PFSK-1 (cell line): ENCODE data around the gene MAZ.

Source experiments
- POLR2AphosphoS5 ChIP-seq: IDR thresholded peaks from 2 replicates; pipeline ENCODE4 v1.6.1; 2012; ENCODE audit warnings: low read depth, mild to moderate bottlenecking, control low read depth, low read length, moderate library complexity
- REST ChIP-seq, 2 experiments: IDR thresholded peaks; 2 replicates each; pipeline versions ENCODE4 v1.6.1 to v1.8.0; 2011 to 2012; ENCODE audit warnings: low read depth in 2 of 2, low read length in 2 of 2, control low read depth in 1 of 2, inconsistent platforms in 1 of 2, mild to moderate bottlenecking in 1 of 2, moderate library complexity in 1 of 2; ENCODE audit not compliant: insufficient read depth in 1 of 2

DNA sequence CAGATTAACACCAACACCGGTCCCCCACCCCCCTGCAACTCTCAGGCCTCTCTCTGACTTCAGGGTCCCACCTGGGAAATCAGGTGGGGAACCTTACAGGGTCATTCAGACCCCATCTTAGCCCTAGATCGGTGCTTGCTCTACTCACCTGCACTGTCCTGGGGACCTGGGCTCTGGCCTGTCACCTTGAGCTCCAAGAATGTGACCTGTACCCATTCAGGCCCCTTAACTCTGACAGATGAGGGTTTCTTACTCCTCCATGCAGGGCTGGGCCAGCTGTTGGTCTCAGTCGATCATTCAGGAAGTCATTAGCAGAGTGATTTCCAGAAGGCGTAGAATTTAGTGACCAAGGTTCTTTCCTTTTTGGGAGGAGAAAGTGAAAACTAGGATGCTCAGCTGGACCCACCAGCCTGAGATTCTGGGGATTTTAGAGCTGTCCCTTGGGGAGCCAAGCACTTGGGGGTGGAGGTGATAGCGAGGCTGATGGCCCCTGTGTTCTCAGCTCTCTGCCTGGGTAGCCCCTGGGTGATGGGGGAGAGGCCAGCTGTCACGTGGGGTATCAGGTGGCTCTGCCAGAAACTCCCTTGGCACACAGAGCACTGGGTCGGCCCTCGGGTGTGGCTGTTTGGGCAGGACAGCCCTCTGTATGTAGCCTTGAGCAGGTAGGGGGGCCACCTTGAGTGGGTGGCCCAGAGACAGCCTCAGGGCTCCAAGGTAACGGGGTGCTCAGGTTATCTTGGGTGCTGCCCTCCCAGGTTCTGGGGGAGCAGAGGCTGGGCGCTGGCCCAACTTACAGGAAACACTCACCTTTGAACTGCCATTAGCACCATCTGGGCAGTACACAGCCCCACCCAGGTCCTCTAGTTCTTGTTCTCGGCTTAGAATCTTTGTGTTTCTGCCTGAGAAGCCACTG lies 14.7 kb downstream of the MAZ start:
- no peak for TF ChIP-seq REST (IDR thresholded peaks at IDR 0.05; ENCODE audit: insufficient read depth in 1 of 2, low read depth in 2 of 2, low read length in 2 of 2)
- TF ChIP-seq POLR2AphosphoS5 = no peak; the same call in 1 of the 2 replicates
